Measurements from ENCODE around the gene LAMC1.
"Not testable (repeated sequence)": the region's sequence is repeated elsewhere in the genome, so short reads cannot be mapped to it uniquely, and the experiment has no call there.

The LAMC1 gene

DNA sequence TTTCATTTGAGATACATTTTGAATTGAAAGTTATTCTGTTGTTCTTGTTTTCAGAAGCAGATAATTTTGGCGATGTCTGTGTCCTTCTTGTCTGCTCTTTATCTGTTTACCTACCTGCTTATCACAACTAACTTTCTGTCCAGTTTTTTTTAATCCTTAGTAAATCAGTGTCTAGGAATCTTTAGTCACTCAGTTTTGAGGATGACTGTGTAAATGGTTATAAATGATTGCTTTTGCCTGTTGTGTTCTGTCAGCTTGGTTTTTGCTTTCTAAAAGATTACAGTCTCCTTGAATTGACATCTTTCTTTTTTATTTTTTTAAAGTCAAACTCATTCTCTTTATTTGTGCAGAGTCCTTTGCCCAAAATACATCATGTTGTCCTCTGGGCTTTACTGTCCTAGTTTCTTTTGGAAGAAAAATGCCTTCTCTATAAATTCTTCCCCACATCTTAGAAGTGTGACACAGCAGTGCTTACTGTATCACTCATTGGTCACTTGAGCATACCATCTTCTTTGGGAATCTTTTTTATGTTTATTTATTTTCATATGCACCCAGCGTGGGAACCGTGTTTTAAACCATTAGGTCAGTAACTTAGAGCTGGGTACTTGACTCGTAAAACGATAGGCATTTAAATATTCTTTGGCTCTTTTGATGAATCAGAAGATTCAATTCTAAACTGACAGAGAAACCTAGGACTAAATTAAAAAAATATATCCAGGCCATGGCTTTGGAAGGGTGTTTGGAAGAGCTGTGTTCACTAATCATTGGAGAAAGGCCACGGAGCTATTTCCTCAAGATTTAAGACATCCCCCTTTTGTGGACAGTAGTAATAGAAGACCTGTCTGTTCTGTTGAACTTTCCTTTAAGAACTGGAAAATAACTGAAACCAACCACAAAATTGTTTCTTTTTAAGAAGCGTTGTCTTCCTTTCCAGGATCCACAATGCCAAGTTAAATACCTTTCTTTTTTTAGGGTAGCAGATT lies 20.9 kb downstream of the LAMC1 start:
- no peak for DNase-seq

DNA sequence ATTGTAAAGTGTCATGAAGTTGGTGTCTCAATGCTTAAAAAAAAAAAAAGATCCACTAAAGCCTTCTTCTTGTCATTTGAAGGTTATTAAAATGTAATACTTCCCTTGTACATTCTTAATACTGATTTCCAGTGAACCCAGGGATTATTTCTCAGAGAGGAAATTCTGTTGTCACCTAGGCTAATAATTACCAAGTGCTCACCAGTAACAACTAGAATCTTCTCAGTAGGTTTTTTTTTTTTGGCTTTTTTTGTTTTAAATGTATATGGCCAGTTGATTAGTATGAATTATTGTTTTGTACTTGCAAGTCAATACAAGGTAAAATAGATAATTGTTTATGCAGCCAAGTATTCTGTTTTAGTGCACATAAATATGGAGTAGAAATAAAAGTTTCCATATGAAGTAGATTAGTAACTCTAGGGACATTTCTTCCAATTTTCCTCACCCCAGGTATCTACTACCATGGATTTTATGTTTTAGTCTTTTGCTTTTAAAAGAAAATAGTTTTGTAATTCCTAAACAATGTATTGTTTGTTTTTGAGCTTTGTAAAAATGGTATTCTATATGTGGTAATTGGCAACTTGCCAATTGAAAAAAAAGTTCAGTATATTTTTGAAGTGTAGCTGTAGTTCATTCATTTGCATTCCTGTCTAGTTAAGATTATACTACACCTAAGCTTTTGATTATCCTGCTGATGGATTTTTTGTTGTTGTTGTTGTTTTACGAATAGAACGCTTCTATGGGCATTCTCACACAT lies 21.9 kb downstream of the LAMC1 start:
- no peak for DNase-seq

DNA sequence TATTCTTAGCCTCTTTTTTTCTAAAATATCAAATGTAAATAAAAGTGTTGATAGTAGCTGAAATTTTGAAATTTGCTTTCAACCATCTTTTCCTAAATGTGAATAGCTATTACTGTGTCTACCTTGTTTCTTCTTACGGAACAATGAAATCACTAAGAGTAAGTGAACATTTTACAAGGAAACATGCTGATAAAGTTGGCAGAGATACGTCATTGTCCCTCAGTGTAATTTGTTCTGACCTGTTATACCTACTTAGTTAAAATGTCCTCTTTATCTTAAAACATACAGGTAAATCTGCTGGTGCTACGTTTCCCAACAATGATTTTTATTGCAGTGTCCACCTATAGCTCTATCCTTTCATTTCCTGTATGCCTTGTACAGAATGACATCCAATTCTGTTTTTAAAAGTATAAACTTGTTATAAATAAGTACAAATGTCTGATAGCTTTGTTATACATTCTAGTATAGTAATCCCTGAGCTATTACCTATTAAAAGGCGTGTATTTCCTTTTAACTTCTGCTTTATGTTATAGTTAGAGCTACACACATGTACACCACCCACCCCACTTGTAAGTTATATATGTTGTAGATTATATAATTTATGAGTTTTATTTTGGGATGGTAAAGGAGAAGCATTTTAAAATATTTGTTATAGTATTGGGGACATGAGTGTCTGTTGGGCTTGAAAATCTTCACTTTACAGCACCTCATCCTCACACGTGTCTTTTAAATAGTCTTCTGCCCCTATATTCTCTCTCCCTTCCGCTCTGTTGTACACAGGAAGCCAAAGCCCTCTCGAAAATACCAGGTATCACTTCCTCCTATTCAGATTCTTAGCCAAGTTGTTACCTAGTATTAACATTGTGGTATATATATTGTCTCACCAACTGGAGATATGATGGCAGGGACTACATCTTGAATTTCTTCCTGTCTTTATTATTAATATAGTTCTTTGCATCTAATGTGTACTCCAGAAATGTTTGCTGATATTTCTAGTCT lies 25.2 kb downstream of the LAMC1 start:
- DNase-seq: no peak

DNA sequence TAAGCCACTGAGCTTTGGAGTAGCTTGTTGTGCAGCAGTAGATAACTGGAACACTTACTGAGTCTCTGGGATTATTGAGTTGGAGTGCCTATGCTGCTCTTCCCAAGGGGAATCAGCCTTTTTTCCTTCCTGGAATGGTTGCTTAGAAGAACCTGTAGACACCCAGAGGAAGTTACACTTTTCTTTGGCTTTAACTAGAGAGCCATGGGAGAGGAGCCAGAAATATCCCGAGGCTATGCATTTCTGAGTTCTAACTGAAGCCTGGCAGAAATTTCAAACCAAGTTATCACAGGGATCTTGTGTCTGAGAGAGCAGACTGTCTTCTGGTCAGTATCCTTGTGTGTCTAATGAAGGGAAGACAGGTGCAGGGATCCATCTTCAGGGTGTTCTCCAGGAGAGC lies 28.3 kb downstream of the LAMC1 start:
- DNase-seq: no peak

DNA sequence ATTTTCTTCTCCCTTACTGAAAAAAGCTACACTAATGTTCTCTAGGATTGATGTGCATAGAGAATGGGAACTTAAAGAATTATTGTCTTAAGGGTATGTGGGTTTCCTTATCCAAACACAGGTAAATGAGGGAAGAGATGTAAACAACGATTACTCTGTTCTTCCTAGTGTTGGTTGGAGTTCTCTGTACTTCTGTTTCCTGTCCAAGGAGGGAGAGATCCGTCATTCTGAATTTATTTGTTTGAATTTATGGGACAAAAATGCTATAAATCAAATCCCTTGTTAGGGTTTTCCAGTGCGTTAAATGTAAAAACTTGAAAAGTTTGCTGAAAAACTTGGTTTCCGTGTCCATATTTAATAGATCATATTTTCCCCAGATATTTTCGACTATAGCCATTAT lies 29.6 kb downstream of the LAMC1 start:
- DNase-seq: no peak

DNA sequence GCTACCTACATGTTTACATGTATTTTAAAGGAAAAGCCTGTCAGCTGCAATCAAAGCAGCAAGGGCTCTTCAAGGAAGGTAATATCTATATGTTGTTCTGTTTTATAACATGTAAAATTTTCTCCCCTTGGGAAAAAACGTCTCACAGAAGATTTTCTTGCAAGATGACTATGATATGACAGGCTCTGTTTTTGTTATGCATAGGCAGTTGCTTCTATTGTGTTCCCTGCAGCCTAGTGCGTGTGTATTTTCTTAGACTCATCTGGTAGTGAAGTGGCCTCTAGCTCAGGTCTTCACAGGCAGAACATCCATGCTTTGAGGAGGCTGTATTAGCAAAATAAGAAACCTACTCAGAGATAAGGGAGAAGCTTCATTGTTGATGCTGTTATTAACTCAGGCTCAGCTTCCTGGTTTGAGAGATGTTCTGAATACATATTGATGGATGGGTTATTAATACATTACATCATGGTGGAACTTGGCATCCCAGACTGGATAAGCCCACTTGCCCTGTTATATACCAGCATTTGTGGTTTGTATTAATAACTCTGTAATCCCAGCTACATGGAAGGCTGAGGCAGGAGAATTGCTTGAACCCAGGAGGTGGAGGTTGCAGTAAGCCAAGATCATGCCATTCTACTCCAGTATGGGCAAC lies 35.8 kb downstream of the LAMC1 start:
- DNase-seq: no peak

DNA sequence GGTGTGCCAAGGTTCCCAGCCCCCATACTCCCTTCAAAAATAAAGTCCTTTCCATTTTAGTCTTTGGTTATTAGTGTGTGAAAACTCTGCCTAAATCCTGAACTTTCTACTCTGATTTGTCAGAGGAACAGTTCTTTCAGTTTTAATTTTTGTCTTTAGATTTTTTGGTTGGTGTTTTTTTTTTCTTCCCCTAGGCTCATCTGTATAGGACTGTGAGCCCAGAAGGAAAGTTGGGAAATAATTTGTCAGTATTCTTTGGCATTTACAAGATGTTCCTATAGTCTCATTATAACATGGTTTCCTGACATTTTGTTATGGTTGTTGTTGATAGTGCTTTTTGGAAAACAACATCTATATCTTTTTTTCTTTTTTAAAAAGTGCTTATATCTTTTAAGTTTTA lies 38.0 kb downstream of the LAMC1 start:
- no peak for DNase-seq

DNA sequence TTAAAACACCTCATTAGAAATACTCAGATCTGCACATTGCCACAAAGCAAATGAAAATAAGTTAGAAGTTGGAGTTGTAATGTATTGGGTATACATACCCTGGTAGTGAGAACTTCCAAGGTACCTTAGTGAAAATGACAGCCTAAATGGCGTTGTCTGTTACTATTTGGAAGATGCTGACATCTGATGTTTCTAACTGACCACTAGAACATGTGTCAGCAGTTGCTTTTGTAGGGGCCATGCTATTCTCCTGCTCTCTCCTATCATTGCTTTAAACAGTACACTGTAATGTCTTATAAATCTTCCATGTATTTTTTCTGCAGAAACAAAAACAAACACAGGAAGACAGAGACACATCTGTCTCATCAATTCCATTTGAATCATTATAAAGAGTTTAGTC lies 40.1 kb downstream of the LAMC1 start:
- DNase-seq: no peak

DNA sequence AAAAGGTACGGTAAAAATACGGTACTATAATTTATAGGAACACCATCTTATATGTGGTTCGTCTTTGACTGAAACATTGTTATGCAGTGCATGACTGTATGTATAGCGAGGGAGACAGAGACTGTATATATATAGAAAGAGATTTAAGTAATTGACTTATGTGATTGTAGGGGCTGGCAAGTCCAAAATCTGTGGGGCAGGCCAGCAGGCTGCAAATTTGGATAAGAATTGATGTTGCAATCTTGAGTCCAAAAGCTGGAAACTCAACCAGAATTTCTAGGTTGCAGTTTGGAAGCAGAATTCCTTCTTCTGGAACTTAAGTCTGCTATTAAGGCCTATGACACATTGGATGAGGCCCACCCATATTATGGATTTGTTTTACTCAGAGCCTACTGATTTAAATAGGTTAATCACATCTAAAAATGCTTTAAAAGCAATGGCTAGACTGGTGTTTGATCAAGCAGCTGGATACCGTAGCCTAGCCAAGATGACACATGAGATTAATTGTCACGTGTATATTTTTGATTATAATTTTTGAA lies 42.0 kb downstream of the LAMC1 start:
- no peak for DNase-seq

DNA sequence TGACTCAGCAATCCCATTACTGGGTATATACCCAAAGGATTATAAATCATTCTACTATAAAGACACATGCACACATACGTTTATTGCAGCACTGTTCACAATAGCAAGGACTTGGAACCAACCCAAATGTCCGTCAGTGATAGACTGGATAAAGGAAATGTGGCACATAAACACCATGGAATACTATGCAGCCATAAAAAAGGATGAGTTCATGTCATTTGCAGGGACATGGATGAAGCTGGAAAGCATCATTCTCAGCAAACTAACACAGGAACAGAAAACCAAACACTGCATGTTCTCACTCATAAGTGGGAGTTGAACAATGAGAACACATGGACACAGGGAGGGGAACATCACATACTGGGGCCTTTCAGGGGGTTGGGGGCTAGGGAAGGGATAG lies 43.2 kb downstream of the LAMC1 start:
- not testable (repeated sequence) for DNase-seq

DNA sequence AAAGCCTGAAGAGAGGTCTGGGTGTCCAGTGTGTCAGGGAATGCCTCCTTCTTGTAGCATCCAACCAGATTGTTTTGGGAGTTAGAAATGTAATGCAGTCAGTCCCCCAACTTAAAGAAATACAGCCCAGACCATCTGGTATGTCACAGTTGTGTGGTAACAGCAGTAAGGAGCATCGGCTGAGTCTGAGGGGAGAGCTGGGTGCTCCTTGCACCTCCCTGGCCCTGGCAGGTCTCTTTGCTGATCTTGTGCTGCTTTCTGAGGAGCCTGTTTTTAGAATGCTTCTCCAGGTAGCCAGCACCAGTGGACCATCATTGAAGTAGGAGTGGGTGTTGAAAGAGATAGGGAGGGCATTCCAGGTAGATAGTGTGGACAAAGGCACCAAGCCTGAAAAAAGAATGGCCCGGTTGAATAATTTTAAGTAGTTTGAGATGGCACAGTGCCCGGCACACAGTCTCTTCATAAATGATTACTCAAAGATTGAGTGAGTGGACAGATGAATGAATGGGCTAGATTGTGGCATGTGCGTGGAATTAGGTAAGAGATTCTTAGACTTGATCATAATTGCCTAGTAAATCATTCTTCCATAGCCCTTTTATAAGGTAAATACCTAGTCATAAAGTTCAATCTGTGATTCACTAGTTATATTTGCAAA lies 46.5 kb downstream of the LAMC1 start:
- DNase-seq: no peak

DNA sequence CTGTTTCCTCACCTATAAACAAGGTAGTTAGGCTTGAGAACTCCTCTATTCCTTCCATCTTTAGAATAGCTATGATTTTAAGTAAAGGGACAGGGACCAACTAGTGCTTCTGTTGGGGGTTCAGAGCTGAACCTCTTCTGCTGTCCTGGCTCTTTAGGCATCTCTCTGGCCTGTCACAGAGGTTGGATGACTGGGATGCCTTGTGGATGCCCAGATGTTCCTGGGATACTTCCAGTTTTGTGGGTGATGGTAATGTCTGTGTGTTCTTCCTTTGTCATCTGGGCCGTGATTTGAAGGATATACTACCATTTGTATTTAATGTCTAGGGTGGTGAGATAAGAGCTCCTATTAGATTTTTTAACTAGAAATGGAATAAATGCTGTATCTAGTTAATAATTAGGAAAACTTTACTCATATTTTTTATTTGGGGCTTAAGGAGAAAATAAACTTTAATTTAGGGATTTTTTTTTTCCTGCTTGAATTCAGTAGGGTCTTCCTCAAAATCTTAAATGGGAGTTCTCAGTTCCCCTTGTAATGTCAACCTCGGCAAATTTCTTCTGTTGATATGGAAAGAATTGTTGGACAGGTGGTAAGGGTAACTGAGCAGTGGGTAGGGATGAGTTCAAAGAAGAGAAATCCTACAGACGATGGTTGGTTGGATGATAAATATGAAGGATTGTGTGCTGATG lies 47.2 kb downstream of the LAMC1 start:
- no peak for DNase-seq

DNA sequence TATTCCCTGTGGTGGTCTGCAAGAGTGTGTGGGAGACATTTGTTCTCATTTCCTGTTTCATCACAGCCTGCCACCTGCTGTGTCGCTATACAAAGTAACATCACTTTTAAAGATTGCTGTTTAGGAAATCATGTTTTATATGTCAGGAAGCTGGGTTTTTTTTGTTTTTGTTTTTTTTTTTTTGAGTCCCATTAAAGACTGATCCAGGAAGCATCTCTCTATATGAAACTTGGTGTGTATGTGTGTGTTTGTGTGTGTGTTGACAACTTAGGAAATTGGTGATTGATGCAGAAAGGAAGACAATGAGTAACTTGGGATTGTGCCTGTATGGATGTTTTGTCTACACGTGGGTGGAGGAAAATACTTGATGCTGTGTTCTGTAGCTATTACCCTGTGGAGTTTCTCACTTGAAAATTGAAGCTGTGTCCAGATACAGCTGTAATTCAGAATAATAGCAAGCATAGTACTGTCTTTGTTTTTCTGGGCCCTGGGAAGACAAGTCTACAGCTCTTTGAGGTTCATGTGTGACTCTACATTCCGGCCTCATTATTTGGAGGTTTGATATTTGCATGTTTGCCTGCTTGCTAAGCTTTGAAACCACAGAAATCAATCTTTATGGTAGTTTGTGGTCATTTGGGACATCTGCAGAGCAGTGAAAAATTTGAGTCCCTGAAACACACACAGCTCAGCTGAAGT lies 47.9 kb downstream of the LAMC1 start:
- DNase-seq: no peak

DNA sequence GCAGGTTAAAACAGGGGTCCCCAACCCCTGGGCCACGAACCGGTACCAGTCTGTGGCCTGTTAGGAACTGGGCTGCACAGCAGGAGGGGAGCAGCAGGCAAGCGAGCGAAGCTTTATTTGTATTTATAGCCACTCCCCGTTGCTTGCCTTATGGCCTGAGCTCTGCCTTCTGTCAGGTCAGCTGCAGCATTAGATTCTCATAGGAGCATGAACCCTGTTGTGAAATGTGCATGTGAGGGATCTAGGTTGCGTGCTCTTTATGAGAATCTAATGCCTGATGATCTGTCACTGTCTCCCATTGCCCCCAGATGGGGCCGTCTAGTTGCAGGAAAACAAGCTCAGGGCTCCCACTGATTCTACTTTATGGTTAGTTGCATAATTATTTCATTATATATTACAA lies 49.4 kb downstream of the LAMC1 start:
- not testable (repeated sequence) for DNase-seq

DNA sequence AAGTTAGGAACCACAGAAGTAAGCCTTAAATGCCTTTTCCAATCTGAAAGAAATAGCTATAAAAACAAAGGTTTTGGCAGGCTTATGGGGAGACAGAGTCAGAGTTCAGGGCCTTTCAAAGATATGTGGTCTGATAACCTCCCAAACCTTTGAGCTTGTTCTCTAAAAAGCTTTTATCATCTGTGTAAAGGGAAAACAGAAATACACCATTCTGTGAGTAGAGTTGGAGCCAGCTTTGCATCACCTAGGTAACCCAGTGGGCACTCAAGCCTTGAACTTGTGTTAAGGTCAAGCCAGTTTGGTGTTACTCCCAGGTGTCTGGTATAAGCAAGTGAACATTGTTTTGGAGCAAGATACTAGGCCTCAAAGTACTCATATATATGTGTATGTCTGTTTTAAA lies 50.1 kb downstream of the LAMC1 start:
- no peak for DNase-seq

DNA sequence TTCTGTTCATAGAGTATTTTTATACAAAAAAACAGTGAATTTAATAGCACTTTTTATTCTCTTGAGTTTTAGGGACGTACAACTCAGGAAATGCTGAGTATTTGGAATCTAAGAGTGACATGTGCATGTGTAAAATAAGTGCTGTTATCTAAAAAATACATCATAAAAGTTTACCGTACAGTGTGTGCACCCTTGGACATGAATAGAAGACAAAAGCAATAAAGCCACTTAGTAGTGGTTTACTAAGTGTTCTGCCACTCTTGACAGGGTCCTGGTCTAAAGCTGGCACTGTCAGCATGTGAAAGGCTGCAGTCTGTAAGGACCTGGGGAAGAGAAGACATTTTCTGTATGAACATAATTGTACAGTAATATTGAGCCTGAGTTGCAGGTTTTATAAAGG lies 51.0 kb downstream of the LAMC1 start:
- DNase-seq: no peak

DNA sequence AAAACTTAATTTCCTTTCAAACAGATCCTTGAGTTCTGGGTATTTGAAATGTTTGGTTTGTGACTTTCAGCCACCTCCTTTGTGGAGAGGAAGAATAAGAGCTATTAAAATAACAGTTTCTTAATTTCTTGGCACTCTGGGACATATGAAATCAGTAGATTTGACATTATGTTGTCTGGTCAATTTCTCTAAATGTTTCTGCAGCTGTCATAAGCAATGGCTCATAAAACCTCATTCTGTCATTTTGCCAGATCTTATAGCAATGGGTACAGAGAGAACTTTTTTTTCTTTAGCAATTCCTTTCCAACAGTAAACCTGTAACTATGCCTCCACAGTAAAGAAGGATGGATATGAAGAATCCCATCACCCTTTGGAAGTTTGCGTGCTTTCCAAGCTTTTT lies 52.6 kb downstream of the LAMC1 start:
- DNase-seq: no peak

DNA sequence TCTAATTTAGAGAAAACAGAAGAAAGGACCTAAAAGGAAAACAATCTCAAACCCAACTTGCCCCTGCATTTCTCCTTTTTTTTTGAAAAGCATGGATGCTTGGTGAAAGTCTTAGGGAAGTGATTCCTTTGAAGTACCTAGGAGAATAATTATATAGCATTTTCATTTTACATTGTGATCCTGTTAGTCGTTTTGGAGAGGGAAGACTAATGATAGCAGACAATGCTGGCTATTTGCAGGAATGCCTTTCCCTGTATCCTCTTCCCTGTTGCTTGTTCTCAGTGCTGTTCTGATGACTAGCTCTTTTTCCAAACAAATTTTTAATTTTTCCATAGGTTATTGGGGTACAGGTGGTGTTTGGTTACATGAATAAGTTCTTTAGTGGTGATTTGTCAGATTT lies 53.9 kb downstream of the LAMC1 start:
- DNase-seq: no peak

DNA sequence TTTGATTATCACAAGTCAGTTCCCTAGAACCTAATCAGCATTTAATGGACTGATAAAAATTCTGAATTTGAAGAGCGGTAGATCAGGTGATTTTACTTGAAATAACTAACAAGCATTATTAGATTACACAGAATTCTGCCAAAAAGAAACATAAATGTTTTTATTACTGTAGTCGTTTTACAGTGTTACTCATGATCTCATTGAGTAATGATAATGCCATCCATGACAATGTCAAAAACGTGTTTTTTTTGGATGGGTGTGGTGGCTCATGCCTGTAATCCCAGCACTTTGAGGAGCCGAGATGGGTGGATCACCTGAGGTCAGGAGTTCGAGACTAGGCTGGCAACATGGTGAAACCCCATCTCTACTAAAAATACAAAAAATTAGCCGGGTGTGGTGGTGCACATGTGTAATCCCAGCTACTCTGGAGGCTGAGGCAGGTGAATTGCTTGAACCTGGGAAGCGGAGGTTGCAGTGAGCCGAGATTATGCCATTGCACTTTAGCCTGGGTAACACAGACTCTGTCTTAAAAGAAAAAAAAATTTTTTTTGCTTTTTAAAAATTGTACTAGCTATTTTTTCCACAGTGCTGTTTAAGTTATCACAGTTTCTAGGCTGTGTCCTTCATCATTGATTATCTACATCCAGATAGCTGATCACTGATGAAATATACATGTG lies 56.6 kb downstream of the LAMC1 start:
- no peak for DNase-seq

DNA sequence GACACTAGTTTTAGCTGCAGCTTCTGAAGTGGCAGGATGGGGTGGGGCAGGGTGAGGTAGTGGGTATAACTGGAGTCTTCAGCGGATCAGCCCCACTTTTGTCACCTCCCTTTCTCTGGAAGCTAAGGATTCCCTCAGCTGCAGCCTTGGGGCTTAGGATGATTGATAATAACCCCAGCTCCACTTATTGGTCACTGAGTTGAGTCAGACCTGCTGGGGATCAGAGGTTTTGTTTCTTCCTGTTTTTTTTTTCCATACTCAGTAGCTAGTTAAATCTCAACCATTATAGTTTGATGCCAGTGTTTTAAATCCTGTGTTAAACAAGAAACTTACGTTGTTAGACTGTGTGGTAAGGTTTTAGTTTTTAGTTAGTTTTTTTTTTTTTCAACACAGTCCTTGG lies 57.2 kb downstream of the LAMC1 start:
- no peak for DNase-seq

Data from activated CD4-positive, alpha-beta T cell treated with anti-CD3 and anti-CD28 coated beads for 4 hours (primary cell).